Measurements from ENCODE around the gene BTRC. TPM values are rescaled to one million over a fixed set of nuclear protein-coding genes. Genes with fewer than 3 reads are reported as not detected.

BTRC gene
- total RNA-seq, 1 experiment from 2014 or later, result 22.4 TPM

DNA sequence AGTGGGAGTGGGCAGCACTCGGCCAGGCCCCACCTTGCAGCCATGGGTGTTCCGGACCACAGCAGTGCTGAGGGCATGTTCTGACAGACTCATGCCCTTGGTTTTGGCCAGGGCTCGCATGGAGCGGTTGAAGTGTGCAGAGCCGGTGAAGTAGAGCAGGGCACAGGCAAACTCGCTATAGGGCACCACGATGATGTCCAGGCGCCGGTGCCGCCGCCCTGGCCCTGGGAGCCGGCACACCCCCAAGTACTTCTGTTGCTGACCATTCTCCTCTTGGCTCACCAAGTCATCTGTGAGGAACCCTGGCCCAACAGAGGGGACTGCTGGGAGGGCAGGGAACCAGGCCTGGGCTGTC lies 225.5 kb downstream of the BTRC start:
- no peak for ATAC-seq
- CTCF ChIA-PET, result interaction anchor here (1.9 kb wide), 1 partner anchor 23 kb away, joined by 4 read pairs; no protein-coding TSS in a partner anchor
- Mint-ChIP-seq H3K9me3 (peaks cover 3% of the 10 kb centered on the region; the same call in 1 of the 2 replicates), H3K4me3 (no peak overlapping the region), H3K4me1 (peaks cover 19% of the 10 kb centered on the region), H3K27ac (no peak overlapping the region), H3K36me3 (peaks cover 26% of the 10 kb centered on the region), H3K27me3 (ENCODE audit: low read depth) (peaks cover 5% of the 10 kb centered on the region)
- POLR2A ChIA-PET, result no interaction called here
- DNase-seq (ENCODE audit: low spot score), result no peak
- TF ChIP-seq ESRRA (CRISPR knock-in tag; IDR thresholded peaks at IDR 0.05; ENCODE audit: borderline replicate concordance), result no peak

DNA sequence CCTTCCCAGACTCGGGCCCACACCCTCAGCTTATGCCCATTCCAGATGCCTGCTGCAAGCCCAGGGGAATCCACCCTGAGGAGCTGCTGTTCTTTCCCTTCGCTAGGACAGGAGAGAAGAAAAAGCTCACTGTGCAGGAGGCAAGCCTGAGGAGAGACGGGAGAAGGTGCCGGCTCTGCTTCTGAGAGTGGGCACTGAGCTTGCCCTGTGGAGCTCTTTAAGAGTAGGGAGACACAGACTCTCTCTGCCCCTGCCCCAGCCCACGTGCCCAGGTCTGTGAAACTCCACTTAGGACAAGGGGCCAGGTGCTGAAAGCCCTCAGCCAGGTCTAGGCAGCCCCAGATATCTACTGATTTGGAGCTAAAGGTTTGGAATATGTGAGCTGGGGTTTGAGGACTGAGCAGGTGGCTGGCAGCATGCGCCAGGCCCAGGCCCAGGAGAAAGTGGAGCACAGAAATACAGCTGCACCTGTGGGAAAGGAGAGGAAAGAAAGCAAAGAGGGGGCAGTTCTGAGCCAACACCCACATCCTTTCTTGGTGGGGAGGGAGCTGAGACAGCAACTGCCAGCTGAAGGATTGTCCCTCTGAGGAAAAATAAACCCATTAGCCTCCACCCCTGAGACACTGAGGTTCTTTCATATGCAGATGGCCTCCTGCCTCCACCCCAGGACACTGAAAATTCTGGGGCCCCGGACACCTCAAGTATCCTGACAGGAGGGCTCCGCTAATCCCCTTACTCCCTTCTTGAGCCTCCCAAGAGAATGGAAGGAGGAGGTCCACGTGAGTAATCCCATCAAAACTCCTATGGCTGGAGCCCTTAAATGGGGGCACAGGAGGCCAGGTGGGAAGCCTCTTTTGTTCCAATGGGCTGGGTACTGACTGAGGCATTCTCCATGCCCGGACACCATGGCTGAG lies 226.8 kb downstream of the BTRC start:
- H3K27me3 Mint-ChIP-seq (ENCODE audit: low read depth), result peaks cover 5% of the 10 kb centered on the region
- H3K4me3 Mint-ChIP-seq, result no peak overlapping the region
- ATAC-seq (peak; percentile 31), DNase-seq (ENCODE audit: low spot score) (no peak)
- peaks cover 3% of the 10 kb centered on the region; the same call in 1 of the 2 replicates for H3K9me3 Mint-ChIP-seq
- H3K36me3 Mint-ChIP-seq, result peaks cover 28% of the 10 kb centered on the region
- POLR2A ChIA-PET, result interaction anchor here (0.7 to 0.9 kb wide), 2 partner anchors 47 to 200 kb away, joined by 4 to 5 read pairs; no protein-coding TSS in a partner anchor
- TF ChIP-seq ZNF423 (CRISPR knock-in tag; IDR thresholded peaks at IDR 0.05) (peak; percentile 82), GTF2I (CRISPR knock-in tag; conservative IDR thresholded peaks at IDR 0.05) (peak; percentile 66; the same call in 1 of the 2 replicates), PRRX2 (CRISPR knock-in tag; IDR thresholded peaks at IDR 0.05) (no peak)
- TF ChIP-seq, protein P1, sequence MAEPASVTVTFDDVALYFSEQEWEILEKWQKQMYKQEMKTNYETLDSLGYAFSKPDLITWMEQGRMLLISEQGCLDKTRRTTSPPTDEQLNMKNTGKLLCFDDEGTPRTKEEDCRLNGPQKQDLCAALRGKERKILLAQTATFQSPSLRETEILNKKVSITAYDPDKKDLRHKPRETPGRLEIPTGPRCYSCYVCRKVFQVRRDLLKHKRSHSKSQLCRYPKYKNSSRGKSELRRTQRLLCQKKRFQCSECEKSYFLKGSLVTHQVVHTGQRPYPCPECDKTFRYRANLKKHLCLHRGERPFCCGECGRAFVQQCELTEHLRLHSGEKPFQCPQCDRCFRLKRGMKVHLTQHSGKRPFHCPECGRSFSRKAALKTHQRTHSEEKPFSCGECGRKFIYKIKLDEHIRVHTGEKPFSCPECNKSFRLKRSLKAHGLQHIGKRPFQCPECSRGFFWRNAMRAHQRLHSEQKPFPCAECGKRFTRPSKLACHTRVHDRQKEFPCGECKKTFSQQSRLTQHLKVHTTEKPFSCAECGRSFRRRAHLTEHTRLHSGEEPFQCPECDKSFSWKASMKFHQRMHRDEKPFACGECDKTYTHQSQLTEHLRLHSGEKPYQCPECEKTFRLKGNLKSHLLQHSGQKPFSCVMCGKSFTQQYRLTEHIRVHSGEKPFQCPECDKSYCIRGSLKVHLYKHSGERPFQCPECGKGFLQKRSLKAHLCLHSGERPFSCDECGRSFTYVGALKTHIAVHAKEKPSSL (CRISPR knock-in tag; conservative IDR thresholded peaks at IDR 0.05), result no peak
- CTCF ChIA-PET, result interaction anchor here (0.7 to 4.7 kb wide), 14 partner anchors 10 to 570 kb away, joined by 3 to 39 read pairs (median 4); no protein-coding TSS in a partner anchor
- no peak overlapping the region; the same call in 1 of the 2 replicates for H3K27ac Mint-ChIP-seq
- H3K4me1 Mint-ChIP-seq, result peaks cover 17% of the 10 kb centered on the region

DNA sequence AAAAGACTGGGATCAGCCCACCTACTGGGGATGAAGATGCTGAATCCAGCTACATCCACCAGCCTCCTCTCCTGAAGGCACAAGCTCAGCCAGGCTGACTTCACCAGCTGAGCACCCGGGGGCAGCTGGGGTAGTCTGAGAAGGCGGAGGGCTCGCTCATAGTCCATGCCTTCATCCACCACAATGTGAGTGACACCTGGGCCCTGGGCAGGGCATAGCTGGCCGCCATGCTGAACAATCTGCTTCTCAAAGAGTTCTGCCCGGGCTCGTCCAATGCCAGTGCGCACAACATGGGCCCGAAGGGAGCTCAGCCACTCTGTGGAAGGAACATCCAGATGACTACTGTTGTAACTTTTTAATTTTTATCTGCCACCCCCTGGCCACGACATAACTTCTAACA lies 231.9 kb downstream of the BTRC start:
- peaks cover 10% of the 10 kb centered on the region for H3K36me3 Mint-ChIP-seq
- no peak for DNase-seq (ENCODE audit: low spot score)
- H3K9me3 Mint-ChIP-seq, result no peaks in the 10 kb centered on the region
- ChIA-PET CTCF (interaction anchor here (0.9 to 1.1 kb wide), 3 partner anchors 15 to 163 kb away, joined by 3 to 5 read pairs (median 4); no protein-coding TSS in a partner anchor), POLR2A (no interaction called here)
- H3K4me1 Mint-ChIP-seq, result peaks cover 28% of the 10 kb centered on the region
- H3K4me3 Mint-ChIP-seq, result peak overlapping the region; percentile 24
- H3K27ac Mint-ChIP-seq, result no peak overlapping the region; the same call in 1 of the 2 replicates
- no peak for ATAC-seq
- TF ChIP-seq ATF1 (CRISPR knock-in tag; IDR thresholded peaks at IDR 0.05) (no peak), MXD4 (CRISPR knock-in tag; IDR thresholded peaks at IDR 0.05; ENCODE audit: borderline replicate concordance) (no peak), FOXJ3 (CRISPR knock-in tag; IDR thresholded peaks at IDR 0.05; ENCODE audit: borderline replicate concordance) (no peak), SMAD3 (CRISPR knock-in tag; IDR thresholded peaks at IDR 0.05; ENCODE audit: borderline replicate concordance) (no peak), FOXK1 (CRISPR knock-in tag; IDR thresholded peaks at IDR 0.05) (no peak), TEAD4 (CRISPR knock-in tag; IDR thresholded peaks at IDR 0.05) (no peak), OVOL2 (CRISPR knock-in tag; IDR thresholded peaks at IDR 0.05; ENCODE audit: borderline replicate concordance) (no peak), SMAD4 (CRISPR knock-in tag; IDR thresholded peaks at IDR 0.05) (no peak), NR2C2 (CRISPR knock-in tag; IDR thresholded peaks at IDR 0.05) (no peak), ZNF232 (CRISPR knock-in tag; IDR thresholded peaks at IDR 0.05) (no peak), ZBTB21 (CRISPR knock-in tag; IDR thresholded peaks at IDR 0.05; ENCODE audit: borderline replicate concordance) (no peak)
- TF ChIP-seq, protein P2, sequence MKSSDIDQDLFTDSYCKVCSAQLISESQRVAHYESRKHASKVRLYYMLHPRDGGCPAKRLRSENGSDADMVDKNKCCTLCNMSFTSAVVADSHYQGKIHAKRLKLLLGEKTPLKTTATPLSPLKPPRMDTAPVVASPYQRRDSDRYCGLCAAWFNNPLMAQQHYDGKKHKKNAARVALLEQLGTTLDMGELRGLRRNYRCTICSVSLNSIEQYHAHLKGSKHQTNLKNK (CRISPR knock-in tag; IDR thresholded peaks at IDR 0.05), result no peak
- H3K27me3 Mint-ChIP-seq (ENCODE audit: low read depth), result no peaks in the 10 kb centered on the region
